H1 (cell line): ENCODE data around the gene CTDNEP1. TPM values are rescaled to one million over a fixed set of nuclear protein-coding genes. Genes with fewer than 3 reads are reported as not detected.

ENCODE experiments used
- CTCF ChIA-PET: fragments of 300-600 bp; sonication (Branson Sonifier 250); formaldehyde crosslinking; loops from one replicate; lab custom pipeline; 2021; ENCODE audit not compliant: partially characterized antibody; lab: Charles Lee
- POLR2A ChIA-PET: fragments of 300-600 bp; sonication (Branson Sonifier 250); formaldehyde crosslinking; loops from one replicate; lab custom pipeline; 2021; ENCODE audit warnings: inconsistent platforms; ENCODE audit not compliant: partially characterized antibody; lab: Charles Lee
- DNase-seq, 2 experiments: peaks; one replicate each; pipeline versions ENCODE4 v3.0.0 to v3.0.0-alpha.2; 2010 to 2022; ENCODE audit warnings: low spot score in 2 of 2, low read depth in 1 of 2, mixed read lengths in 1 of 2
- FAIRE-seq: peaks from 2 replicates; lab custom pipeline; 2011; peaks lifted over from hg19 to GRCh38; lab: Jason Lieb, UNC
- H2AFZ ChIP-seq: 2 replicates; pipeline ENCODE4 v1.8.1; 2012; ENCODE audit warnings: low read length, inconsistent platforms
- H2AK5ac ChIP-seq: 2 replicates; pipeline ENCODE4 v1.6.1; 2013; ENCODE audit warnings: low read depth, low read length
- H2BK120ac ChIP-seq: replicated peaks from 2 replicates; pipeline ENCODE3; 2013; ENCODE audit warnings: low read depth, low read length, inconsistent platforms
- H2BK12ac ChIP-seq: 2 replicates; pipeline ENCODE4 v1.6.1; 2013; ENCODE audit warnings: low read depth, low read length
- H2BK15ac ChIP-seq: 2 replicates; pipeline ENCODE4 v1.6.1; 2013; ENCODE audit warnings: low read length
- H2BK20ac ChIP-seq: 2 replicates; pipeline ENCODE4 v1.6.1; 2013; ENCODE audit warnings: low read length
- H2BK5ac ChIP-seq: 2 replicates; pipeline ENCODE4 v1.6.1; 2013; ENCODE audit warnings: low read depth, low read length
- H3K14ac ChIP-seq: 2 replicates; pipeline ENCODE4 v1.6.1; 2013; ENCODE audit warnings: inconsistent platforms; ENCODE audit not compliant: insufficient read length
- H3K18ac ChIP-seq: 2 replicates; pipeline ENCODE4 v1.6.1; 2013; ENCODE audit warnings: low read length; ENCODE audit errors: extremely low read depth
- H3K23ac ChIP-seq: 2 replicates; pipeline ENCODE4 v1.6.1; 2013; ENCODE audit warnings: inconsistent platforms; ENCODE audit not compliant: insufficient read length
- H3K23me2 ChIP-seq: 2 replicates; pipeline ENCODE4 v1.6.1; 2013; ENCODE audit warnings: low read depth, low read length
- H3K27ac ChIP-seq: 2 replicates; pipeline ENCODE4 v1.6.1; 2011; ENCODE audit warnings: low read depth, low read length, inconsistent platforms
- H3K27me3 ChIP-seq, 4 experiments: replicated peaks in 1 of 4; 1 replicate in 1 of 4; 2 replicates in 3 of 4; pipeline versions ENCODE4 v1.6.1 to v1.8.1; 2011 to 2013; ENCODE audit warnings: low read length in 3 of 4, mild to moderate bottlenecking in 3 of 4, inconsistent platforms in 2 of 4, mixed read lengths in 2 of 4, moderate library complexity in 1 of 4; ENCODE audit not compliant: control insufficient read depth in 3 of 4, insufficient read depth in 3 of 4; ENCODE audit errors: extremely low read depth in 1 of 4
- H3K36me3 ChIP-seq, 4 experiments: 2 replicates each; pipeline versions ENCODE4 v1.6.1 to v1.8.1; 2011 to 2013; ENCODE audit warnings: mild to moderate bottlenecking in 4 of 4, low read length in 3 of 4, moderate library complexity in 2 of 4, control low read depth in 1 of 4, inconsistent platforms in 1 of 4; ENCODE audit not compliant: insufficient read depth in 4 of 4, control insufficient read depth in 2 of 4
- H3K4ac ChIP-seq: replicated peaks from 2 replicates; pipeline ENCODE3; 2013; ENCODE audit warnings: low read length, low read depth, mixed read lengths, inconsistent platforms; ENCODE audit not compliant: insufficient read length
- H3K4me1 ChIP-seq, 4 experiments: replicated peaks in 1 of 4; 1 replicate in 1 of 4; 2 replicates in 3 of 4; pipeline versions ENCODE4 v1.6.1 to v1.8.1; 2011 to 2013; ENCODE audit warnings: low read length in 3 of 4, inconsistent platforms in 2 of 4, mixed read lengths in 1 of 4; ENCODE audit not compliant: insufficient read depth in 4 of 4, control insufficient read depth in 3 of 4
- H3K4me2 ChIP-seq, 2 experiments: 2 replicates each; pipeline versions ENCODE4 v1.6.1 to v1.8.1; 2011 to 2013; ENCODE audit warnings: low read depth in 2 of 2, low read length in 2 of 2, control low read depth in 1 of 2, inconsistent platforms in 1 of 2, mild to moderate bottlenecking in 1 of 2; ENCODE audit not compliant: insufficient read depth in 1 of 2
- H3K4me3 ChIP-seq, 4 experiments: fragments of 200-600, 300-600 bp in 1 of 4; sonication (generic), shearing (Covaris generic), sonication (Bioruptor Twin) in 1 of 4; 2 replicates each; pipeline versions ENCODE4 v1.5.1 to v1.8.1; 2011 to 2016; ENCODE audit warnings: low read length in 4 of 4, low read depth in 3 of 4, control low read depth in 2 of 4, inconsistent platforms in 2 of 4, mild to moderate bottlenecking in 2 of 4, mixed read lengths in 1 of 4, moderate library complexity in 1 of 4; ENCODE audit not compliant: insufficient read depth in 2 of 4; ENCODE audit errors: extremely low read depth in 1 of 4
- H3K56ac ChIP-seq: replicated peaks from 2 replicates; pipeline ENCODE3; 2013; ENCODE audit warnings: low read depth, mild to moderate bottlenecking, mixed read lengths, low read length, inconsistent platforms; ENCODE audit not compliant: insufficient read length
- H3K79me1 ChIP-seq: 2 replicates; pipeline ENCODE4 v1.6.1; 2013; ENCODE audit warnings: low read depth, low read length, control low read depth
- H3K79me2 ChIP-seq, 2 experiments: 2 replicates each; pipeline versions ENCODE4 v1.6.1 to v1.8.1; 2012 to 2013; ENCODE audit warnings: low read length in 2 of 2, mild to moderate bottlenecking in 2 of 2, inconsistent platforms in 1 of 2; ENCODE audit not compliant: insufficient read depth in 2 of 2, control insufficient read depth in 1 of 2
- H3K9ac ChIP-seq, 4 experiments: replicated peaks in 1 of 4; 1 replicate in 1 of 4; 2 replicates in 3 of 4; pipeline versions ENCODE4 v1.6.1 to v1.8.1; 2011 to 2013; ENCODE audit warnings: low read depth in 3 of 4, low read length in 3 of 4, control low read depth in 2 of 4, mild to moderate bottlenecking in 2 of 4, moderate library complexity in 2 of 4, inconsistent platforms in 1 of 4; ENCODE audit errors: extremely low read depth in 1 of 4
- H3K9me3 ChIP-seq, 2 experiments: 2 replicates each; pipeline versions ENCODE4 v1.6.1 to v1.8.1; 2012 to 2013; ENCODE audit warnings: mild to moderate bottlenecking in 2 of 2, moderate library complexity in 2 of 2, control low read depth in 1 of 2, inconsistent platforms in 1 of 2, low read depth in 1 of 2, low read length in 1 of 2, mixed read lengths in 1 of 2; ENCODE audit not compliant: insufficient read depth in 2 of 2
- H4K20me1 ChIP-seq, 2 experiments: replicated peaks in 1 of 2; 2 replicates each; pipeline versions ENCODE3 to v1.8.1; 2011 to 2013; ENCODE audit warnings: inconsistent platforms in 2 of 2, low read length in 2 of 2, mild to moderate bottlenecking in 1 of 2; ENCODE audit not compliant: insufficient read depth in 2 of 2, control insufficient read depth in 1 of 2
- H4K5ac ChIP-seq: 2 replicates; pipeline ENCODE4 v1.6.1; 2013; ENCODE audit warnings: low read length, low read depth, mixed read lengths, inconsistent platforms; ENCODE audit not compliant: insufficient read length
- H4K8ac ChIP-seq: 2 replicates; pipeline ENCODE4 v1.8.0; 2013; ENCODE audit warnings: mild to moderate bottlenecking, moderate library complexity, low read length, inconsistent platforms; ENCODE audit not compliant: insufficient read depth; ENCODE audit errors: extremely low read depth
- H4K91ac ChIP-seq: replicated peaks from 2 replicates; pipeline ENCODE3; 2013; ENCODE audit warnings: low read length, mixed read lengths, inconsistent platforms; ENCODE audit not compliant: insufficient read length
- CEBPB ChIP-seq: IDR thresholded peaks from 2 replicates; pipeline ENCODE4 v1.6.1; 2012; ENCODE audit warnings: low read depth, low read length
- CTBP2 ChIP-seq: IDR thresholded peaks from 2 replicates; pipeline ENCODE4 v1.7.0; 2011; ENCODE audit warnings: borderline replicate concordance, mild to moderate bottlenecking, moderate library complexity, mixed read lengths, low read length; ENCODE audit not compliant: insufficient read depth, insufficient read length
- RBBP5 ChIP-seq: IDR thresholded peaks from 2 replicates; pipeline ENCODE4 v1.7.1; 2012; ENCODE audit warnings: low read depth, mild to moderate bottlenecking, inconsistent platforms, low read length, moderate library complexity, borderline replicate concordance
- WGBS, 2 experiments: shearing (Covaris generic) in 1 of 2; methylation state at CpG; one replicate each; pipeline versions ENCODE4 v1.1.6 to v1.1.7; 2013 to 2015; ENCODE audit warnings: low lambda C conversion rate in 2 of 2, mixed read lengths in 2 of 2, inconsistent platforms in 1 of 2, low coverage in 1 of 2, missing lambda C conversion rate in 1 of 2; ENCODE audit not compliant: insufficient replicate concordance in 2 of 2, insufficient coverage in 1 of 2, insufficient read length in 1 of 2; ENCODE audit errors: extremely low coverage in 1 of 2, missing lambda C conversion rate in 1 of 2; 5-methylcytosine and 5-hydroxymethylcytosine counted together
- polyA plus RNA-seq, 7 experiments: library from polyadenylated mRNA; depleted of rRNA in 3 of 7; stranded (reverse) in 5 of 7; unstranded in 2 of 7; fragments of >200 nt in 5 of 7; fragments of 200-250 nt in 2 of 7; gene quantifications; 1 replicate in 5 of 7; 2 replicates in 1 of 7; 4 replicates in 1 of 7; pipeline versions ENCODE4 v1.2.1 to v1.2.3, GENCODE V29; 2011 to 2013; ENCODE audit warnings: missing spikeins in 2 of 7, mixed read lengths in 2 of 7
- total RNA-seq: library from RNA; stranded (reverse); fragmentation: NEBNext Ultra II Directional; extraction: Animal tissue kit (Norgen Biotek cat#: 25700); gene quantifications from 2 replicates; pipeline ENCODE4 v1.2.1, GENCODE V29; 2021

CTDNEP1 gene
- total and polyA plus RNA-seq, 2 of the 8 experiments (the other 6 are each of a cell fraction or from before 2014, with no cell fraction given) = 114 to 123 TPM

GRCh38 chr17:7224110-7224509, 27.4 kb downstream of the CTDNEP1 start:
- no peak overlapping the region for H3K14ac ChIP-seq
- H2BK5ac ChIP-seq = no peak overlapping the region
- H3K36me3 ChIP-seq = peaks cover 26 to 67% (median 54%) of the 10 kb centered on the region in 4 experiments
- H3K9me3 ChIP-seq = no peaks in the 10 kb centered on the region
- no peak overlapping the region for H4K91ac ChIP-seq
- H3K23ac ChIP-seq = no peak overlapping the region
- no peak overlapping the region for H3K4me3 ChIP-seq
- POLR2A ChIA-PET = interaction anchor here (0.9 to 10.7 kb wide), 10 partner anchors 10 to 352 kb away, joined by 3 to 386 read pairs (median 5); partner anchors contain the start of genes CLDN7, CTDNEP1, DVL2 and ELP5
- H3K27ac ChIP-seq = no peak overlapping the region
- H2BK120ac ChIP-seq = no peak overlapping the region
- no peak overlapping the region for H2BK15ac ChIP-seq
- no peak overlapping the region for H2BK20ac ChIP-seq
- FAIRE-seq = no peak
- H3K4ac ChIP-seq = no peak overlapping the region
- peaks cover 0 to 10% (median 5%) of the 10 kb centered on the region in 4 experiments; a peak in 4 of 7 replicates for H3K4me1 ChIP-seq
- peaks cover 15 to 36% of the 10 kb centered on the region in 2 experiments for H4K20me1 ChIP-seq
- peak overlapping the region; percentile 30; the same call in 1 of the 2 replicates for H4K8ac ChIP-seq
- no peak overlapping the region for H3K9ac ChIP-seq
- CTCF ChIA-PET = interaction anchor here (0.9 to 1.2 kb wide), 3 partner anchors 10 to 85 kb away, joined by 3 read pairs; partner anchors contain the start of gene DVL2
- H3K18ac ChIP-seq = no peak overlapping the region
- H4K5ac ChIP-seq = no peak overlapping the region
- 94% methylated on average over 9 of the region's 10 CpGs; no CpG with 5 or more reads in 1 of the 2 experiments for WGBS, 2 experiments
- no peak overlapping the region for H2BK12ac ChIP-seq
- no peak overlapping the region for H3K4me2 ChIP-seq
- H3K23me2 ChIP-seq = peaks cover 5% of the 10 kb centered on the region; the same call in 1 of the 2 replicates
- H2AFZ ChIP-seq = no peak overlapping the region
- no peak for DNase-seq
- no peak overlapping the region for H2AK5ac ChIP-seq
- no peaks in the 10 kb centered on the region for H3K79me1 ChIP-seq
- H3K27me3 ChIP-seq = no peaks in the 10 kb centered on the region
- H3K79me2 ChIP-seq = no peaks in the 10 kb centered on the region
- H3K56ac ChIP-seq = no peak overlapping the region
- no peak for TF ChIP-seq CTBP2
- no peak for TF ChIP-seq CEBPB
- TF ChIP-seq RBBP5 = no peak
